Transverse colon (tissue), 4 donors: ENCODE results near the gene CTF1. TPM values are rescaled to one million over a fixed set of nuclear protein-coding genes. Genes with fewer than 3 reads are reported as not detected.

Source experiments
- DNase-seq: peaks from one replicate; pipeline ENCODE4 v3.0.0-alpha.2; 2019
- H3K27ac ChIP-seq, 4 donors: fragments of 200-600 bp; sonication (generic); 2 replicates each; pipeline ENCODE4 v1.5.1; 2016 to 2018; ENCODE audit warnings: inconsistent platforms in 4 of 4
- H3K27me3 ChIP-seq: fragments of 200-600 bp; sonication (generic); 2 replicates; pipeline ENCODE4 v1.5.1; 2017; ENCODE audit warnings: inconsistent platforms
- H3K36me3 ChIP-seq, 4 donors: fragments of 200-600 bp; sonication (generic); 2 replicates each; pipeline ENCODE4 v1.5.1; 2017 to 2019; ENCODE audit warnings: inconsistent platforms in 4 of 4
- H3K4me1 ChIP-seq, 4 donors: fragments of 200-600 bp; sonication (generic); 2 replicates each; pipeline ENCODE4 v1.5.1; 2017 to 2020; ENCODE audit warnings: inconsistent platforms in 4 of 4
- H3K4me3 ChIP-seq, 4 donors: fragments of 200-600 bp; sonication (generic); 1 replicate in 1 of 4; 2 replicates in 3 of 4; pipeline versions ENCODE4 v1.5.1 to v1.6.1; 2017 to 2019; ENCODE audit warnings: inconsistent platforms in 4 of 4
- H3K9me3 ChIP-seq, 2 donors: fragments of 200-600 bp; sonication (generic); 2 replicates each; pipeline ENCODE4 v1.5.1; 2017 to 2019; ENCODE audit warnings: inconsistent platforms in 2 of 2
- EP300 ChIP-seq: sonication (generic); formaldehyde crosslinking; IDR thresholded peaks from one replicate; pipeline ENCODE4 v1.6.1; 2017; ENCODE audit warnings: antibody characterized with exemption, low read depth
- POLR2A ChIP-seq: fragments of 450-650 bp; IDR thresholded peaks from one replicate; pipeline ENCODE4 v1.6.1; 2016; ENCODE audit warnings: antibody characterized with exemption, mild to moderate bottlenecking, moderate library complexity
- POLR2AphosphoS5 ChIP-seq, 3 donors: sonication (generic); formaldehyde crosslinking; IDR thresholded peaks; one replicate each; pipeline ENCODE4 v1.6.1; 2016; ENCODE audit warnings: antibody characterized with exemption in 3 of 3
- WGBS, 2 donors: methylation state at CpG; one replicate each; pipeline ENCODE4 v1.1.5; 2018; ENCODE audit warnings: low coverage in 1 of 2; 5-methylcytosine and 5-hydroxymethylcytosine counted together
- in situ Hi-C, 4 donors: fragments of 200-750 bp; cut with MboI; loops; one replicate each; pipeline versions ENCODE4 v1.15.0 to v1.15.1; 2017; ENCODE audit warnings: low sequenced_read_pairs in 3 of 4, low pct_ligation_motif_present in 1 of 4, low pct_unique_long_range_greater_than_20kb in 1 of 4
- intact Hi-C: fragments of 100-400 bp; cut with DNase I; formaldehyde crosslinking; loops from one replicate; pipeline ENCODE4 v1.15.1; 2023; ENCODE audit warnings: low total_unique reads
- total RNA-seq, 4 donors: library from RNA; depleted of rRNA; stranded (reverse); fragments of >200 nt; gene quantifications; one replicate each; pipeline ENCODE4 v1.1.0, GENCODE V29; 2016
- TF ChIP-seq, protein P1 (sequence below), 5 experiments: fragments of 200-600 bp in 3 of 5; fragments of 450-650 bp in 2 of 5; sonication (generic) in 3 of 5; IDR thresholded peaks; 1 replicate in 2 of 5; 2 replicates in 3 of 5; pipeline ENCODE4 v1.5.1; 2016 to 2017; ENCODE audit warnings: antibody characterized with exemption in 5 of 5, inconsistent platforms in 3 of 5, mild to moderate bottlenecking in 2 of 5, moderate library complexity in 1 of 5

CTF1 gene
- total RNA-seq = under 1 TPM in 2 of 4 donors, not detected in 2; 0.82 to 0.95 TPM

DNA sequence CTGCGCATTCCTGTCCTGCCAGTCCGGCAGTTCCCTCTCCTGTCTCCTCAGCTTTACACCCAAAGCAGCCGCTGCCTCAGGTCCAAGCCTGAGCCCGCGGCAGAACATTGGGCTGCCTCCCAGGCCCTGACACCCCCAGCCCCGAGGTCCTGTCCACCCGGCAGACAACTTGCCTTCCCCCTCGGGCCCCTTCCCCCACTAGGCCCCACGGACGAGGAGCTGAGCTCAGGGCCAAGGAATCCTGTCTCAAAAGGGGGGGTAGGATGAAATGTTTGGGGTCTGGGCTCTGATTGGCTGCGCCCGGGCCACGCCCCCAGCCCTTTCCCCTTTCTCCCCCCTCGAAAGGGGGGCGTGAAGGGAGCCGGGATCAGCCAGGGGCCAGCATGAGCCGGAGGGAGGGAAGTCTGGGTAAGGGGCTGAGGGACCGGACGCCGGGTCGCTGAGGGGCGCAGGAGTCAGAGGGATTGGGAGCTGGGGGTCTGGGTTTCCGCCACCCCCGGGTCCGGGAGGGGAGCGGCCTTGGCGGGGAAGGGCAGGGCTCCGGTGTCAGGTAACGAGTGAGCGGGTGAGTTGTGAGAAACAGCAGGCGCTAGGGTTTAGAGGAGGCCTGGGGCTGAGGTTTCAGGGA lies at the start of gene CTF1:
TSS of gene CTF1 (plus strand) at position 354 of the 628 bp plus-strand sequence. CDS start at position 384, 30 bp downstream.
- in situ Hi-C loops = no loop called here
- WGBS, 2 donors = 47% methylated on average over 30 of the region's 31 CpGs; no CpG with 5 or more reads in 1 of the 2 donors
- no peaks in the 10 kb centered on the region for H3K36me3 ChIP-seq
- intact Hi-C loops = no loop called here
- H3K4me1 ChIP-seq = peaks cover 19 to 46% (median 32%) of the 10 kb centered on the region in 4 donors
- peak within 1 kb of the TSS; percentile 18 to 55 (median 40) for H3K4me3 ChIP-seq
- H3K9me3 ChIP-seq = no peaks in the 10 kb centered on the region
- DNase-seq = peak; percentile 62
- no peaks in the 10 kb centered on the region for H3K27me3 ChIP-seq
- peak; percentile 32 for TF ChIP-seq POLR2A
- TF ChIP-seq, protein P1, sequence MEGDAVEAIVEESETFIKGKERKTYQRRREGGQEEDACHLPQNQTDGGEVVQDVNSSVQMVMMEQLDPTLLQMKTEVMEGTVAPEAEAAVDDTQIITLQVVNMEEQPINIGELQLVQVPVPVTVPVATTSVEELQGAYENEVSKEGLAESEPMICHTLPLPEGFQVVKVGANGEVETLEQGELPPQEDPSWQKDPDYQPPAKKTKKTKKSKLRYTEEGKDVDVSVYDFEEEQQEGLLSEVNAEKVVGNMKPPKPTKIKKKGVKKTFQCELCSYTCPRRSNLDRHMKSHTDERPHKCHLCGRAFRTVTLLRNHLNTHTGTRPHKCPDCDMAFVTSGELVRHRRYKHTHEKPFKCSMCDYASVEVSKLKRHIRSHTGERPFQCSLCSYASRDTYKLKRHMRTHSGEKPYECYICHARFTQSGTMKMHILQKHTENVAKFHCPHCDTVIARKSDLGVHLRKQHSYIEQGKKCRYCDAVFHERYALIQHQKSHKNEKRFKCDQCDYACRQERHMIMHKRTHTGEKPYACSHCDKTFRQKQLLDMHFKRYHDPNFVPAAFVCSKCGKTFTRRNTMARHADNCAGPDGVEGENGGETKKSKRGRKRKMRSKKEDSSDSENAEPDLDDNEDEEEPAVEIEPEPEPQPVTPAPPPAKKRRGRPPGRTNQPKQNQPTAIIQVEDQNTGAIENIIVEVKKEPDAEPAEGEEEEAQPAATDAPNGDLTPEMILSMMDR (IDR thresholded peaks at IDR 0.05) = no peak
- TF ChIP-seq EP300 = no peak
- TF ChIP-seq POLR2AphosphoS5 (IDR thresholded peaks at IDR 0.05) = peak; percentile 44 to 66 (median 53)
- H3K27ac ChIP-seq = peak within 1 kb of the TSS; percentile 89 to 94 (median 91)

DNA sequence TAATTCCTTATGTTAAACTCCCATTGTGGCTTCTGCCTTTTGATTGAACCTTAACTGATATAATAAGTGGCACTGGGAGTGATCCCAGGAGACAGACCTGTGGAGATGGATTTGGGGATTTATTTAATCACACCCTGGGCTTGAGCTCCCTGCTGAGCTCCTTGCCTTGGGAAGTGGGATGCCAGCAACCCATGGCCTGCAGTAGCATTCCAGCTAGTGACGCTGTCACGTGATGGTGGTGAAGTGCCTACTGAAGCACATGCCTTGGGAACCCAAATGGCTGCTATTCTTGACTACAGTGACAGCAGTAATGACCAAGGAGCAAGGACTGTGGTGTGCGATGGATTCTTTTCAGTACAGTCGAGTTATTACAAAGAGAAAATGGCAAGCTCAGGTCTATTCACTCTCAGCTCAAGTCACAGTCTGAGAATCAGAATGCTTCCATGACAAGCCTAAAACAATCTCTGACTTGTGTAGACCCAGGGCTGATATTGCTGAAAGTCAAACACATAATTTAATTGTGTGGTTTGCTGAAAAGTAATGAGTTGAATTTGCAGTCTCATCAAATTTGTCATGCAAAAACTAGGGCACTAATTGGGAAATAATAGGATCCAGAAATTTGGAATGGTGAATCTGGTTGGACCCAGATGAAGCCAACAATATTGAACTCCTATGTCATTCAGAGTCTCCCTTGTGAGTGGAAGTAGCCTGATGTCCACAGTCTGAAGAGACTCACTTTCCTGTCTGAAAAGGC lies 49.6 kb upstream of the CTF1 start:
- Histone ChIP-seq H3K36me3 (no peaks in the 10 kb centered on the region), H3K27me3 (no peaks in the 10 kb centered on the region), H3K9me3 (no peaks in the 10 kb centered on the region), H3K27ac (no peak overlapping the region), H3K4me3 (no peak overlapping the region), H3K4me1 (peaks cover 5 to 11% (median 7%) of the 10 kb centered on the region in 4 donors)
- intact Hi-C loops (loop anchor here (5.0 kb wide), 2 partner anchors 55 to 70 kb away; no protein-coding TSS in a partner anchor), in situ Hi-C loops (loop anchor here in 3 of 4 donors (5.0 to 10.0 kb wide), 2 partner anchors 68 to 70 kb away; no protein-coding TSS in a partner anchor)
- TF ChIP-seq POLR2A (no peak), EP300 (no peak), POLR2AphosphoS5 (IDR thresholded peaks at IDR 0.05) (no peak)
- TF ChIP-seq, protein P1 (IDR thresholded peaks at IDR 0.05) = no peak
- 85% methylated on average over 4 of the region's 4 CpGs; no CpG with 5 or more reads in 1 of the 2 donors for WGBS, 2 donors
- DNase-seq = no peak

GRCh38 chr16:30850246-30850645 lies 46.2 kb upstream of the CTF1 start:
- WGBS, 2 donors = 60 to 79% methylated on average over 1 of the region's 1 CpG
- no peaks in the 10 kb centered on the region for H3K36me3 ChIP-seq
- no peak overlapping the region for H3K27ac ChIP-seq
- intact Hi-C loops (no loop called here), in situ Hi-C loops (no loop called here)
- DNase-seq = no peak
- H3K9me3 ChIP-seq = no peaks in the 10 kb centered on the region
- no peaks in the 10 kb centered on the region for H3K27me3 ChIP-seq
- TF ChIP-seq, protein P1 (IDR thresholded peaks at IDR 0.05) = no peak
- TF ChIP-seq POLR2AphosphoS5 (IDR thresholded peaks at IDR 0.05) = no peak
- no peak for TF ChIP-seq POLR2A
- no peak for TF ChIP-seq EP300
- peaks cover under 1 to 3% (median 2%) of the 10 kb centered on the region in 4 donors for H3K4me1 ChIP-seq
- H3K4me3 ChIP-seq = no peak overlapping the region

- TF ChIP-seq, protein P1 (IDR thresholded peaks at IDR 0.05) = no peak
- TF ChIP-seq POLR2A (no peak), EP300 (no peak), POLR2AphosphoS5 (IDR thresholded peaks at IDR 0.05) (no peak)
- Histone ChIP-seq H3K27ac (no peak overlapping the region), H3K27me3 (no peaks in the 10 kb centered on the region), H3K9me3 (no peaks in the 10 kb centered on the region), H3K4me1 (no peaks in the 10 kb centered on the region), H3K36me3 (no peaks in the 10 kb centered on the region), H3K4me3 (no peak overlapping the region)
- DNase-seq = no peak
- 94 to 99% methylated on average over 2 of the region's 2 CpGs for WGBS, 2 donors
- intact Hi-C loops = no loop called here
- in situ Hi-C loops = no loop called here
Measured at GRCh38 chr16:30853758-30854157, 42.7 kb upstream of the CTF1 start.
